Tibial nerve (tissue), 4 donors: ENCODE results near the gene KIF26A. TPM values are rescaled to one million over a fixed set of nuclear protein-coding genes. Genes with fewer than 3 reads are reported as not detected.

ENCODE experiments used
- DNase-seq, 2 donors: peaks; one replicate each; pipeline ENCODE4 v3.0.0-alpha.2; 2019; ENCODE audit warnings: low spot score in 2 of 2
- H3K27ac ChIP-seq, 4 donors: fragments of 200-600 bp; sonication (generic) in 3 of 4; one replicate each; pipeline ENCODE4 v1.5.1; 2017 to 2019; ENCODE audit warnings: mild to moderate bottlenecking in 1 of 4
- H3K27me3 ChIP-seq, 2 donors: fragments of 200-600 bp; sonication (generic) in 1 of 2; one replicate each; pipeline versions ENCODE4 v1.5.1 to v1.6.0; 2017 to 2019
- H3K36me3 ChIP-seq, 3 donors: fragments of 200-600 bp; sonication (generic); one replicate each; pipeline ENCODE4 v1.5.1; 2018 to 2019
- H3K4me1 ChIP-seq, 4 donors: fragments of 200-600 bp; sonication (generic) in 3 of 4; one replicate each; pipeline ENCODE4 v1.5.1; 2017 to 2019
- H3K4me3 ChIP-seq, 4 donors: fragments of 200-600 bp; sonication (generic) in 3 of 4; one replicate each; pipeline ENCODE4 v1.5.1; 2017 to 2019; ENCODE audit warnings: mild to moderate bottlenecking in 1 of 4, moderate library complexity in 1 of 4
- H3K9me3 ChIP-seq, 4 donors: fragments of 200-600 bp; sonication (generic) in 3 of 4; one replicate each; pipeline ENCODE4 v1.5.1; 2017 to 2019
- CTCF ChIP-seq, 5 experiments: fragments of 200-600 bp in 3 of 5; fragments of 450-650 bp in 2 of 5; sonication (generic) in 3 of 5; IDR thresholded peaks; one replicate each; pipeline ENCODE4 v1.5.1; 2016 to 2019; ENCODE audit warnings: antibody characterized with exemption in 5 of 5, mild to moderate bottlenecking in 3 of 5, moderate library complexity in 2 of 5
- EP300 ChIP-seq, 2 donors: sonication (generic); formaldehyde crosslinking; IDR thresholded peaks; one replicate each; pipeline ENCODE4 v1.6.1; 2017; ENCODE audit warnings: antibody characterized with exemption in 2 of 2, mild to moderate bottlenecking in 1 of 2
- POLR2A ChIP-seq, 2 donors: fragments of 450-650 bp; IDR thresholded peaks; one replicate each; pipeline ENCODE4 v1.6.1; 2017; ENCODE audit warnings: antibody characterized with exemption in 2 of 2, mild to moderate bottlenecking in 2 of 2, moderate library complexity in 2 of 2
- WGBS, 2 donors: methylation state at CpG; one replicate each; pipeline ENCODE4 v1.1.5; 2018; 5-methylcytosine and 5-hydroxymethylcytosine counted together
- total RNA-seq, 4 donors: library from RNA; depleted of rRNA; stranded (reverse); fragments of >200 nt; gene quantifications; one replicate each; pipeline ENCODE4 v1.1.0, GENCODE V29; 2016

KIF26A gene
- total RNA-seq, 4 donors from 2014 or later: 2.6 to 4.2 (median 3.3) TPM

DNA sequence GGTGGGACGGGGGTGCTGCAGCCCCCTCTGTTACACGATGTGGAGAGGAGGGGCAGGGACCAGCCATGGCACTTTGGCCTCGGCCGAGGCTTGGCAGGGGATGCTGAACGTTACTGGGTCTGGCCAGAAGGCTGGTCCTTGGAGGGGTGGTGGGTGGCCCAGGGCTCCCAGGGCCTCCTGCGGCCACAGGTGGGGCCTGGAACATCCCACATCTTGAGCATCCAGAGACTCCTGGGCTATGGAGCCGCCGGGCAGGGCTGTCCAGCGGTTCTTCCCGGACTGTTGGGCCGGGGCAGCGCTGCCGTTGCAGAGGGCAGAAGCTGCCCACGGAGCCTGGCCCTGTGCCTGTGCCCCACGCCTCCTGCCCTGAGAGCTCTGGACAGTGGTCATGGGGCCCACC, 15.9 kb downstream of the KIF26A start:
- WGBS, 2 donors: 65% methylated on average over 11 to 14 of the region's 15 CpGs
- H3K4me3 ChIP-seq: no peak overlapping the region
- peaks cover 0 to 21% (median 0%) of the 10 kb centered on the region in 4 donors for H3K4me1 ChIP-seq
- H3K9me3 ChIP-seq: no peaks in the 10 kb centered on the region
- TF ChIP-seq CTCF (IDR thresholded peaks at IDR 0.05) (no peak), POLR2A (IDR thresholded peaks at IDR 0.05) (no peak), EP300 (IDR thresholded peaks at IDR 0.05) (no peak)
- H3K36me3 ChIP-seq: peaks cover 0 to 5% (median 0%) of the 10 kb centered on the region in 3 donors
- H3K27ac ChIP-seq: no peak overlapping the region
- DNase-seq: no peak
- peaks cover 0 to 3% of the 10 kb centered on the region in 2 donors for H3K27me3 ChIP-seq

DNA sequence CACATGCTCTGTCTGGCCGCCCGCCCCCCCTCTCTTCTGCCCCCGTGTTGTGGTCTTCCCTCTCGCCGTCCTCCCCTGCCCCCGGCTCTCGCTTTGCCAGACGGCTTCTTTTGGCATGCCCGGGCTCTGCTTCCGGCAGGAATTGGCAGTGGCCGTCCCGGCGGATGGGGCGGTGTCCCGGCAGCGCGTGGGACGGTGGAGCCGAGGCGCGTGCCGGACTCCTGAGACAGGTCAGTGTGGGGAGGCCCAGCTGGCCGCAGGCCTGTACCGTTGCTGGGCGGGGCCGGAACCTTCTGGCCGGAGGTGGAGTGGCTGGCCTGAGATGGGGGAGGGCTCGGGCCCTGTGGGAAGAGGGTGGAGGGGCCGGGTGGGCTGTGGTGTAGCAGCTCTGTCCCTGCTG, 17.1 kb downstream of the KIF26A start:
- H3K36me3 ChIP-seq: peaks cover 0 to 5% (median 0%) of the 10 kb centered on the region in 3 donors
- H3K9me3 ChIP-seq: no peaks in the 10 kb centered on the region
- H3K27me3 ChIP-seq: peaks cover 0 to 3% of the 10 kb centered on the region in 2 donors
- whole genome bisulfite sequencing, 2 donors: 63 to 79% methylated on average over 13 to 29 of the region's 29 CpGs
- no peak overlapping the region for H3K4me3 ChIP-seq
- DNase-seq: no peak
- TF ChIP-seq POLR2A (IDR thresholded peaks at IDR 0.05): no peak
- TF ChIP-seq EP300 (IDR thresholded peaks at IDR 0.05): no peak
- no peak for TF ChIP-seq CTCF (IDR thresholded peaks at IDR 0.05)
- H3K4me1 ChIP-seq: peaks cover 0 to 10% (median 0%) of the 10 kb centered on the region in 4 donors
- no peak overlapping the region for H3K27ac ChIP-seq

DNA sequence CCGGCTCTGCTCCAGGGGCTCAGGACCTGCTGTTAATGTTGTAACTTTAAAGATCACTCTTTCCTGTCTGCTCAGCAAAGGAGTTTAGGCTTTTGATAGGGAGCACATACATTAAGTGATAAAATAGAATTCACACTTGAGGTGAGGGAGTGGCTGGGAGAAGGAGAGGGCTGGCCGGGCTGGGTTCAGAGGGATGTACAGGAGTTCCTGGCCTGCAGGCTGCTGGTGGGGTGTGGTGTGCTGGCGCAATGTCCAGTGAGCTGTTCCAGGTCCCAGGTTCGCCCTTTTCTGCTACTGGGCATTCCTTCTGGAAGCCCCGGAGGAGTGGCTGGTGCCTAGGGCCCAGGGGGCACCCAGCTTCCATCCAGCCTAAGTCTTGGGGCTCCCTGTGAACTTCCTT, 17.8 kb downstream of the KIF26A start:
- Histone ChIP-seq H3K9me3 (no peaks in the 10 kb centered on the region), H3K36me3 (peaks cover 0 to 5% (median 0%) of the 10 kb centered on the region in 3 donors), H3K4me3 (no peak overlapping the region), H3K27ac (no peak overlapping the region), H3K27me3 (no peaks in the 10 kb centered on the region), H3K4me1 (peaks cover 0 to 9% (median 0%) of the 10 kb centered on the region in 4 donors)
- 84 to 91% methylated on average over 4 to 5 of the region's 5 CpGs for WGBS, 2 donors
- TF ChIP-seq EP300 (IDR thresholded peaks at IDR 0.05) (no peak), POLR2A (IDR thresholded peaks at IDR 0.05) (no peak), CTCF (IDR thresholded peaks at IDR 0.05) (no peak)
- DNase-seq: no peak

DNA sequence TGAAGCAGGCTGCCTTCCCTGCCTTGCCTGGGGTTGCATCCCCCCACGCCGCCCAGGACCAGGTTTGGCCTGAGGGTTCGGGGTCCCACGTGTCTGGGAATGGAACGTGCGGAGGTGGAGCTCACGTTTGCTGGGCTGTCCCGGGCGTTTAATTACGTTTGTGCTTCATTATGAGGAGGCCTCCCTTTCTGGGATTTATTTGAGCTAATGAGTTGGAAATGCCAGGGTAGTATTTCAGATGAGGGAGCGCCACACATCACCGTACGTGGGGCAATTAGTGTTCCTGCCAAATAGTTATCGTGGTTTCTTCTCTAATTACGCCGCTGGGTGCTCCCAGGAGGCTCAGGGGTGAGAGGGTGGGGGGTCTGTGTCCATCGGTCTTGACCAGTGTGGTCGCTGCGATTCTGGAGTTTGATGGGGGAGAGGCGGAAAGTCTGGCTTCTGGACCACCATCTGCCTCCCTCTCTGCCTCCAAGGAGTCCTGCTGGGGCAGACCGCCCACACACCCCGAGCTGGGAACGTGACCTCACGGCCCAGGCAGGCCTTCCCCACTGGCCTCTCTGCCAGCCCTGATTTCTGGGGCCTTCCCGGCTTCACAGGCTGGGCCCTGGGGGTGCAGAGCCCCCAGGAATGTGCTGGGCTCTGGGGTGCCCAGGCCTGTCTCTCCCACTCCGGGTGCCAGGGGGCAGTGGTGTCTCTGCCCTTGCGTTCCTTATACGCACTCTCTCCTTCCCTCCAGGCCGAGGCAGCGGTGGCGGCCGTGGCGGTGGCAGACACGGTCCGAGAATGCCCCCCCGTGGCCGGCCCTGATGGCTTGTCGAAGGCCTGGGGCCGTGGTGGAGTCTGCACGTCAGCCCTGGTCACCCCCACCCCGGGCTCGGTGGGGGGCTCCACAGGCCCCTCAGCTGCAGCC, 18.9 kb downstream of the KIF26A start:
- no peaks in the 10 kb centered on the region for H3K27me3 ChIP-seq
- 58 to 77% methylated on average over 27 to 38 of the region's 42 CpGs for WGBS, 2 donors
- H3K4me3 ChIP-seq: no peak overlapping the region
- H3K27ac ChIP-seq: no peak overlapping the region
- H3K4me1 ChIP-seq: peaks cover 0 to 9% (median 0%) of the 10 kb centered on the region in 4 donors
- no peaks in the 10 kb centered on the region for H3K9me3 ChIP-seq
- no peak for TF ChIP-seq EP300 (IDR thresholded peaks at IDR 0.05)
- TF ChIP-seq CTCF (IDR thresholded peaks at IDR 0.05): no peak
- no peak for TF ChIP-seq POLR2A (IDR thresholded peaks at IDR 0.05)
- H3K36me3 ChIP-seq: peaks cover 0 to 5% (median 0%) of the 10 kb centered on the region in 3 donors
- DNase-seq: no peak
